Endothelial cell of umbilical vein (primary cell): ENCODE results near the gene TATDN3.

Source experiments
- CTCF ChIP-seq, 2 donors: IDR thresholded peaks; 1 replicate in 1 of 2; 2 replicates in 1 of 2; pipeline ENCODE4 v1.5.1; 2011; ENCODE audit warnings: low read length in 2 of 2, mild to moderate bottlenecking in 2 of 2, moderate library complexity in 2 of 2, control low read depth in 1 of 2, inconsistent platforms in 1 of 2, low read depth in 1 of 2; ENCODE audit not compliant: insufficient read depth in 1 of 2; ENCODE audit errors: extremely low read depth in 1 of 2
- FOS ChIP-seq: IDR thresholded peaks from 2 replicates; pipeline ENCODE4 v1.6.1; 2011; ENCODE audit warnings: mild to moderate bottlenecking, low read length, moderate library complexity, borderline replicate concordance; ENCODE audit not compliant: insufficient read depth
- JUN ChIP-seq: IDR thresholded peaks from 2 replicates; pipeline ENCODE4 v1.6.1; 2011; ENCODE audit warnings: borderline replicate concordance, low read depth; ENCODE audit not compliant: insufficient read length, insufficient read depth
- MAX ChIP-seq: IDR thresholded peaks from 2 replicates; pipeline ENCODE4 v1.6.1; 2011; ENCODE audit not compliant: insufficient read depth, insufficient read length
- MYC ChIP-seq: IDR thresholded peaks from one replicate; pipeline ENCODE4 v1.6.1; 2011; ENCODE audit warnings: mild to moderate bottlenecking, low read depth, low read length
- POLR2A ChIP-seq: IDR thresholded peaks from 2 replicates; pipeline ENCODE4 v1.6.1; 2012; ENCODE audit warnings: low read depth, mild to moderate bottlenecking, control low read depth, low read length

GRCh38 chr1:212791261-212791675 lies 426 bp upstream of the TATDN3 start:
- TF ChIP-seq FOS, result no peak
- no peak for TF ChIP-seq CTCF (IDR thresholded peaks at IDR 0.05; ENCODE audit: extremely low read depth in 1 of 2, insufficient read depth in 1 of 2, low read depth in 1 of 2, low read length in 2 of 2)
- TF ChIP-seq MYC, result no peak
- TF ChIP-seq JUN, result no peak
- TF ChIP-seq POLR2A, result no peak
- TF ChIP-seq MAX, result no peak
